ENCODE measurements around the gene CCDC186. TPM values are rescaled to one million over a fixed set of nuclear protein-coding genes. Genes with fewer than 3 reads are reported as not detected.

Gene CCDC186
- total RNA-seq, 1 experiment from 2014 or later: 14.4 TPM

GRCh38 chr10:114073395-114074186 is 100.4 kb downstream of the CCDC186 start:
- TF ChIP-seq TCF7L2 (IDR thresholded peaks at IDR 0.05; ENCODE audit: low read depth, low read length) (no peak), CTCF (IDR thresholded peaks at IDR 0.05) (no peak), SIN3A (IDR thresholded peaks at IDR 0.05; ENCODE audit: borderline replicate concordance, insufficient read depth, low read depth, low read length) (no peak), POLR2AphosphoS5 (IDR thresholded peaks at IDR 0.05; ENCODE audit: low read depth, low read length) (no peak)
- TF ChIP-seq, protein P1, sequence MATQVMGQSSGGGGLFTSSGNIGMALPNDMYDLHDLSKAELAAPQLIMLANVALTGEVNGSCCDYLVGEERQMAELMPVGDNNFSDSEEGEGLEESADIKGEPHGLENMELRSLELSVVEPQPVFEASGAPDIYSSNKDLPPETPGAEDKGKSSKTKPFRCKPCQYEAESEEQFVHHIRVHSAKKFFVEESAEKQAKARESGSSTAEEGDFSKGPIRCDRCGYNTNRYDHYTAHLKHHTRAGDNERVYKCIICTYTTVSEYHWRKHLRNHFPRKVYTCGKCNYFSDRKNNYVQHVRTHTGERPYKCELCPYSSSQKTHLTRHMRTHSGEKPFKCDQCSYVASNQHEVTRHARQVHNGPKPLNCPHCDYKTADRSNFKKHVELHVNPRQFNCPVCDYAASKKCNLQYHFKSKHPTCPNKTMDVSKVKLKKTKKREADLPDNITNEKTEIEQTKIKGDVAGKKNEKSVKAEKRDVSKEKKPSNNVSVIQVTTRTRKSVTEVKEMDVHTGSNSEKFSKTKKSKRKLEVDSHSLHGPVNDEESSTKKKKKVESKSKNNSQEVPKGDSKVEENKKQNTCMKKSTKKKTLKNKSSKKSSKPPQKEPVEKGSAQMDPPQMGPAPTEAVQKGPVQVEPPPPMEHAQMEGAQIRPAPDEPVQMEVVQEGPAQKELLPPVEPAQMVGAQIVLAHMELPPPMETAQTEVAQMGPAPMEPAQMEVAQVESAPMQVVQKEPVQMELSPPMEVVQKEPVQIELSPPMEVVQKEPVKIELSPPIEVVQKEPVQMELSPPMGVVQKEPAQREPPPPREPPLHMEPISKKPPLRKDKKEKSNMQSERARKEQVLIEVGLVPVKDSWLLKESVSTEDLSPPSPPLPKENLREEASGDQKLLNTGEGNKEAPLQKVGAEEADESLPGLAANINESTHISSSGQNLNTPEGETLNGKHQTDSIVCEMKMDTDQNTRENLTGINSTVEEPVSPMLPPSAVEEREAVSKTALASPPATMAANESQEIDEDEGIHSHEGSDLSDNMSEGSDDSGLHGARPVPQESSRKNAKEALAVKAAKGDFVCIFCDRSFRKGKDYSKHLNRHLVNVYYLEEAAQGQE (IDR thresholded peaks at IDR 0.05; ENCODE audit: insufficient read depth in 1 of 2, low read depth in 2 of 2, low read length in 1 of 2): no peak
- CTCF ChIA-PET: no interaction called here
- H3K27me3 ChIP-seq (ENCODE audit: control insufficient read depth, insufficient read depth, low read length): no peaks in the 10 kb centered on the region
- no peaks in the 10 kb centered on the region for H3K36me3 ChIP-seq (ENCODE audit: control insufficient read depth, insufficient read depth, low read length)
- no TSS peak for BruUV-seq (replicated peaks)
- H3K9me3 ChIP-seq (ENCODE audit: control insufficient read depth, insufficient read depth, low read depth, low read length): no peaks in the 10 kb centered on the region
- intact Hi-C loops (cut with micrococcal nuclease; ENCODE audit: unreplicated experiment): no loop called here
- DNase-seq (ENCODE audit: low read depth, low spot score) (no peak), ATAC-seq (no peak)
- H3K27ac ChIP-seq (ENCODE audit: low read length): no peak overlapping the region
- in situ Hi-C loops (cut with HindIII; ENCODE audit: low pct_unique_long_range_greater_than_20kb, low sequenced_read_pairs): no loop called here
- 0 out of 2 replicates have a peak, but pooled peaks cover 1% of the 10 kb centered on the region for H3K4me1 ChIP-seq (ENCODE audit: control insufficient read depth, insufficient read depth, low read length)
- H3K4me3 ChIP-seq (ENCODE audit: low read depth in 2 of 2, low read length in 2 of 2): no peak overlapping the region
- POLR2A ChIA-PET: no interaction called here

- no TSS peak for BruUV-seq (replicated peaks)
These were observed 102.8 kb downstream of the CCDC186 start for GRCh38 chr10:114071178-114071577.

More at GRCh38 chr10:114071178-114071577, 102.8 kb downstream of the CCDC186 start:
- no peaks in the 10 kb centered on the region for H3K36me3 ChIP-seq (ENCODE audit: control insufficient read depth, insufficient read depth, low read length)
- no peaks in the 10 kb centered on the region for H3K9me3 ChIP-seq (ENCODE audit: control insufficient read depth, insufficient read depth, low read depth, low read length)
- H3K4me1 ChIP-seq (ENCODE audit: control insufficient read depth, insufficient read depth, low read length): 0 out of 2 replicates have a peak, but pooled peaks cover 11% of the 10 kb centered on the region
- no peak overlapping the region for H3K4me3 ChIP-seq (ENCODE audit: low read depth in 2 of 2, low read length in 2 of 2)
- no peak for ATAC-seq
- H3K27me3 ChIP-seq (ENCODE audit: control insufficient read depth, insufficient read depth, low read length): no peaks in the 10 kb centered on the region
- intact Hi-C loops (cut with micrococcal nuclease; ENCODE audit: unreplicated experiment): no loop called here
- DNase-seq (ENCODE audit: low read depth, low spot score): no peak
- TF ChIP-seq POLR2AphosphoS5 (IDR thresholded peaks at IDR 0.05; ENCODE audit: low read depth, low read length): no peak
- TF ChIP-seq SIN3A (IDR thresholded peaks at IDR 0.05; ENCODE audit: borderline replicate concordance, insufficient read depth, low read depth, low read length): no peak
- TF ChIP-seq TCF7L2 (IDR thresholded peaks at IDR 0.05; ENCODE audit: low read depth, low read length): no peak
- TF ChIP-seq, protein P1 (IDR thresholded peaks at IDR 0.05; ENCODE audit: insufficient read depth in 1 of 2, low read depth in 2 of 2, low read length in 1 of 2): no peak
- TF ChIP-seq CTCF (IDR thresholded peaks at IDR 0.05): no peak
- in situ Hi-C loops (cut with HindIII; ENCODE audit: low pct_unique_long_range_greater_than_20kb, low sequenced_read_pairs): no loop called here
- ChIA-PET POLR2A (no interaction called here), CTCF (interaction anchor here (0.6 kb wide), 1 partner anchor 24 kb away, joined by 3 read pairs; no protein-coding TSS in a partner anchor)
- no peak overlapping the region for H3K27ac ChIP-seq (ENCODE audit: low read length)

Data from Panc1 (cell line).